HG03066 (cell line): ENCODE data around the gene DIAPH2.
"Not testable (repeated sequence)": the region's sequence is repeated elsewhere in the genome, so short reads cannot be mapped to it uniquely, and the experiment has no call there.

Source experiments
- ATAC-seq: cut with Tn5 transposase; IDR thresholded peaks from one replicate; pipeline ENCODE4 v1.9.1; 2021; ENCODE audit warnings: low read depth; ENCODE audit not compliant: unreplicated experiment

Gene DIAPH2

GRCh38 chrX:96714393-96714792, 29.8 kb downstream of the DIAPH2 start:
- not testable (repeated sequence) for ATAC-seq

DNA sequence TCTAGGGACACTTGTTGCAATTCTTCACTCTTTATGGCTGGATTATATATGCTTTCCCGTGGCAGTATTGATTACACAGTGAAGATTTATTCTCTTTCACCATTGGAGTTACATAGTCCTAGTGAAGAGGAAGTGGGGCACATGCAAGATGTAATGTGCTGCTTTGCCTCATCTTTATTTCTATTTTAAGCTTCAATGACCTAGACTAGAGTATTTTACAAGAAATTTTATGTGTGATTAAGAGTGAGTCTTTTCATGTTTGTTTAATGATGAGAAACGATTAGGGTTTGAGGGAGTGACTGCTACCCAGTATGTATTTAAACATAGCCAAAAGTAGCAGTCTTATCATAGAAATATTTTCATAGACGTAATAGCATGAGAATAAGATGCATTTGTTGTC, 30.8 kb downstream of the DIAPH2 start:
- no peak for ATAC-seq

GRCh38 chrX:96719161-96719875, 34.7 kb downstream of the DIAPH2 start:
- ATAC-seq: no peak

DNA sequence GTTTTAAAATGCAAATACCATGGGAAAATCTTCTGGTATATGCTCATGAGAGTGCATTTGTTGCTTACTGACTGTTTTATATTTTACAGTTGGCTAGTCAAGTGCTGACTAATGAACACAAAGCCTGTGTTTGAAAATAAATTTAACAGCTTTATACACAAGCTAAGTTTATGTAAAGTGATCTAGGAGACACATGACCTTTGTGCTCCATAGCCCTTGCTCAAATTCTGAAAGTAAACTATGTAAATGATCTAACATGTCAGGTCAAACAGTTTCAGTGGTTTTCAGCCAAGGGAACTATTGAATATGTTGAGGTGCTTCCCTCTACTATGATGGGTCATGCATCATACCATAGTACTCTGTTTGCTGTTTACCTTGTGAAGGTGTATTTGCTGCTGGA, 36.7 kb downstream of the DIAPH2 start:
- peak; percentile 98 for ATAC-seq

GRCh38 chrX:96722781-96723180, 38.1 kb downstream of the DIAPH2 start:
- no peak for ATAC-seq

DNA sequence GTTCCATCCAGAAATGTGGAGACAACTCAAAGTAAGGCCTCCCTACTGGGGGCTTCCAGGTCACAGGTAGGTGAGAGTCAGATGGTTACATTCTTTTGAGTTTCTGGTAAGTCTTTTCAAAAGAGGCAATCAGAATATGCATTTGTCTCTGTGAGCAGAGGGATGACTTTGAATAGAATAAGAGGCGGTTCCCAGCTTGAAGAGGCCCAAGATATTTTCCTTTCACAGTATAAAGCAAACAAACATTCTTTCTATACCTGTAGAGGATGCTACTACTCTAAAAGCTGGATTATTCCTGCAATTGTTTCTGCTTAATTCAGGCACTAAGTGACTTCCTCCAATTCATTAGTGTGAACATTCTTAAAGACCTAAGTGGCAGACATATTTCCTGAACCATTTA, 44.4 kb downstream of the DIAPH2 start:
- no peak for ATAC-seq

DNA sequence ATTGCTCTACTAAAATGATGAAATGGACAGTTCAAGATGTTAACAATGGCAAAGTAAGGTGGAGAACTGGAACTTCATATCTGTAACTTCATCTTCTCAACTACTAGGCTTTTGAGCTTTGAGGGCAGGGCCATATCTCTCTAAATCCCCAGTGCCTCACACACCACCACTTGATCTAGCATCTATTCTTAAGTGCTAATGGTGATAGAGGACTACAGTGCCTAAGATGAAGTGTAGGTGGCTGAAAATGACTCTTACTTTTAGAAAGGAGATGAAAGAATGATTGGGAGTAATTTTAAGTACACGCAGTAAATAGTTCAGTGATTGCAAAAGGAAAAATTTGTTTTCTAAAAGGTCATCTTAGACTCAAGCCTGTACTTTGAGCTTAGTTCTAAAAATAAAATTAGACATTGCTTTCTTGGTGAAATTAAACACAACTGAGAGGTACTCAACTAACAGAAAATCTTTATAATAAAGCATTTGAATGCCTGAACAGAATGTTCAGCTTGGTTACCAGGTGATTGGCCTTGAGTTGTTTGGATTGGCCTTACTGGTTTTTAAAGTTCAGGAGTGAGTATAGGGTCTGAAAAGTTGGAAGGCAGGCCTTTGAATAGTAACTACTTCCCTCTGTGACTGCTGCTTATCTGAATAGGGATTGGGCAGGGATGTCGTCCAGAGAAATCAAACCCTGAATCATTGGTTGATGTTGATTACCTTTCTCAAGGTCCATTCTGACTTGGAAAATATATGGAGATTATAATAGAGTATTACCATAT, 45.4 kb downstream of the DIAPH2 start:
- ATAC-seq: no peak

DNA sequence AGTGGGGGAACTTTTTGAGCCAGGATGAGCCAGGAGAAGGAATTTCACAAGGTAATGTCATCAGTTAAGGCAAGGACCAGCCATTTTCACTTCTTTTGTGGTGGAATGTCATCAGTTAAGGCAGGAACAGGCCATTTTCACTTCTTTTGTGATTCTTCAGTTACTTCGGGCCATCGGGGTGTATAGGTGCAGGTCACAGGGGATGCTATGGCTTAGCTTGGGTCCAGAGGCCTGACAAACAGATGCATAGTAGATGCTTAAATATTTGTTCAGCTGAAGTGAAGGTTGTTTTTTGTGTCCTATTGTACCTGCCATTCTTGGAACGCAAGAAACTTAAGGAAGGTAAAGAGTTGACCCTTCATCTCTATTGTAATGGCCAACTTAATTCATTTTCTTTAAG, 46.4 kb downstream of the DIAPH2 start:
- ATAC-seq: not testable (repeated sequence)

DNA sequence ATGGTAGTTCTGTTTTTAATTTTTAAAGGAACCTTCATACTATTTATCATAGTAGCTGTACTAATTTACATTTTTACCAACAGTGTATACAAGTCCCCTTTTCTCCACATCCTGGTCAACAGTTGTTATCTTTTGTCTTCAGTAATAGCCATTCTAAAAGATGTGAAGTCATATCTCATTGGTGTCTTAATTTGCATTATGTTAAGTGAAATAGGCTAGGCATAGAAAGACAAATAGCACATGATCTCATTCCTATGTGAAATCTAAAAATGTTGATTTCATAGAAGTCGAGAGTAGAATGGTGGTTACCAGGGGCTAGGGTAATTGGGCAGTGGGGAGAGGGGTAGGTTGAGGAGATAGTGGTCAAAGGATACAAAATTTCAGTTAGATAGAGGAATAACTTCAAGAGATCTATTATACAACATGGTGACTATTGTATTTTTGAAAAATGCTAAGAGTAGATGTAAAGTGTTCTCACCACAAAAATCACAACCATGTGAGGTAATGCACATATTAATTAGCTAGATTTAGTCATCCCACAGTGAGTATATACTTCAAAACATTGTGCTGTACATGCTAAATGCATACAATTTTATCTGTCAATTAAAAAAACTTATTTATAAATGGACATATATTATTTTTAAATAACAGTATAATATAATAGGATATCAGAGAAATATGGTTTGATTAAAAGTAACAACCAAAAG, 58.9 kb downstream of the DIAPH2 start:
- no peak for ATAC-seq

DNA sequence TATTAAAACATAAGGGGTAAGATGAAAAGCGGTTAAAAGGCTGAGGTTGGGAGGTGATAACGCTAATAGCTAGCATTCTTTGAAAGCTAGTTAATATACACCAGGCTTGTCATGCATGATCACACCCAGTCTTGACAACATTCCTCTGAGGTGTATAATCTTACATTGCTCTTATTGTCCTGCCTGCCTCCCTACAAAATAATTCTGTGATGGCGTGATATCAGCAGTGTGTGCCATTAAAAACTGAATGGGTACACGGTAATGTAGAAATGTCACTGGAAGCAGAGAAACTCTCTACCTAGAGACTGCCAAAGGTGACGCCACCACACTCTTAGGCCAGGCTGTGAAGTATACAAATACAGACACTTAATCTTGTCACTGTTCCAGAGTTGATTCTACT, 68.1 kb downstream of the DIAPH2 start:
- ATAC-seq: no peak

- no peak for ATAC-seq
Observed at GRCh38 chrX:96753230-96753629, 68.6 kb downstream of the DIAPH2 start.

GRCh38 chrX:96756491-96756890, 71.8 kb downstream of the DIAPH2 start:
- no peak for ATAC-seq

DNA sequence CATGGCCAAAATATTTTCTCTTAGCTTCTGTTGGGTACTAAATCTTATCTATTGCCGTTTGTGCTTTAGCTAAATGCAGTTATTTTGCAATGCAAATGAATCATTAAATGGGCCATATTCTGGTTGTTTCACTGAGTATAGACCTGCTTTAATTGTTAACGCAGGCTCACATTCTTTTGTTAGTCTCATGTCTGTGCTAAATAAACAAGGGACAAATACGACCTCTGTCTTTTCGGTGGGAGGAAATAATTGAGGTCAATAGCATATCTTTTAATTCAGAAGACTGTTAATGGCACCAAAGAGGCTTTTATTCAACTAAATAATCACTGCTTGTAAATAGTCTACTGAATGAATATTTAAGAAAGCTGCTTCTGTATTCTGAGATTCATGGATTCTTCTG, 76.9 kb downstream of the DIAPH2 start:
- ATAC-seq: no peak

- ATAC-seq: no peak
Observed at GRCh38 chrX:96763608-96764007, 79.0 kb downstream of the DIAPH2 start.

GRCh38 chrX:96764864-96765263, 80.2 kb downstream of the DIAPH2 start:
- ATAC-seq: peak; percentile 73

- ATAC-seq: no peak
Observed at GRCh38 chrX:96770315-96770714, 85.7 kb downstream of the DIAPH2 start.

GRCh38 chrX:96771486-96771885, 86.8 kb downstream of the DIAPH2 start:
- no peak for ATAC-seq

DNA sequence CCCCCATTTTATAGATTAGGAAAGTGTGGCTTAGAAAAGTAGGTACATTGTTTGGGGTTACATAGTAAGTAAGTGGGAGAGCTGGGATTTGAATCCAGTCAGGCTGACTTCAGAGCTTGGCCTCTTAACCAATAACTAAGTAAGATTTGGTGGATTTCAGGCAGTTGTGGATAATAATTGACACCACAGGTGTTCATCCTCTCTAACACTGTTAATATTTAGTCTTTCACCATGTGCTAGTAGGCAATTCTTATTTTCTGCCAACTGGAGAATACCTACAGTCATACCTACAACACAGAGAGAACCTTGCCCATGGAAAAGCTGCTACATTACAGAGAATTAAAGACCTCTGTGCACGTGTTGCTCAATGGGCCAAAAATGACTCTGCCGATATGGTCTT, 89.5 kb downstream of the DIAPH2 start:
- no peak for ATAC-seq

- no peak for ATAC-seq
Observed at GRCh38 chrX:96776966-96777365, 92.3 kb downstream of the DIAPH2 start.

DNA sequence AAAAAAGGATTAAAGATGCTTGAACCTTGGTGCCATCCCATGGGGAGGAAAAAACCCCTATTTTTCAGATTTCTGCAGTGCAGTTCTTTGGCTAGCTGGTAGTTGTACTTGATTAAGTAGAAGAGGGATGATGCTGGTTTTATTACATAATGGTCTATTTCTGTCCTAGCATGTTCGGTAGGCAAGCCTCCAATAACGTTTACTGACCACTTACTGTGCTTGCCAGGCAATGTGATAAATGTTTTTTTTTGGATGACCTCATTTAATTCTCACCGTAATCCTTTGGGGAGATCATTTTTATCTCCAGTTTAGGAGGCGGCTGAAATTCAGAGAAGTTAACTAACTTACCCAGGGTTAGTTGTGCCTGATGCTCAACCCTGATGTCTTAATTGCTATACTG, 106.9 kb downstream of the DIAPH2 start:
- ATAC-seq: no peak

GRCh38 chrX:96792047-96792446, 107.4 kb downstream of the DIAPH2 start:
- no peak for ATAC-seq

GRCh38 chrX:96798982-96799381, 114.3 kb downstream of the DIAPH2 start:
- no peak for ATAC-seq
